Left lobe of liver (tissue), 2 donors: ENCODE results near the gene ADAM20. TPM values are rescaled to one million over a fixed set of nuclear protein-coding genes. Genes with fewer than 3 reads are reported as not detected.
"Not testable (repeated sequence)": the region's sequence is repeated elsewhere in the genome, so short reads cannot be mapped to it uniquely, and the experiment has no call there.

ENCODE experiments used
- ATAC-seq: fragments of 200-7000 bp; cut with Tn5 transposase; one replicate; pipeline ENCODE4 v1.9.1; 2020; ENCODE audit warnings: mild to moderate bottlenecking, moderate library complexity
- DNase-seq: peaks from one replicate; pipeline ENCODE4 v3.0.0-alpha.2; 2020; ENCODE audit warnings: low spot score
- total RNA-seq: library from RNA; stranded (reverse); gene quantifications from one replicate; pipeline ENCODE4 v1.2.1, GENCODE V29; 2021
- donor health status: DM: no; HTN: no; CAD: no; lungs with moderate emphysema.
- donor health status: DM: no; HTN: yes; CAD: no.

Gene ADAM20
- total RNA-seq: 0.55 TPM

- DNase-seq: no peak
- no peak for ATAC-seq
Observed at GRCh38 chr14:70534904-70535303, at the start of gene ADAM20. Gene ADAM20, minus strand, starts transcription at chr14:70535004. Its CDS starts 10,247 bp downstream, at chr14:70524757.

GRCh38 chr14:70576891-70577290 is 42.1 kb upstream of the ADAM20 start:
- DNase-seq: no peak
- ATAC-seq: no peak

GRCh38 chr14:70573050-70573449 is 38.2 kb upstream of the ADAM20 start:
- ATAC-seq: no peak
- no peak for DNase-seq

- no peak for ATAC-seq
- no peak for DNase-seq
Observed at GRCh38 chr14:70571139-70571538, 36.3 kb upstream of the ADAM20 start.

GRCh38 chr14:70567791-70568190 is 33.0 kb upstream of the ADAM20 start:
- ATAC-seq: peak; percentile 92
- no peak for DNase-seq

GRCh38 chr14:70563869-70564268 is 29.1 kb upstream of the ADAM20 start:
- DNase-seq (no peak), ATAC-seq (no peak)

- ATAC-seq (no peak), DNase-seq (no peak)
Observed at GRCh38 chr14:70563417-70563816, 28.6 kb upstream of the ADAM20 start.

GRCh38 chr14:70558356-70558755 is 23.6 kb upstream of the ADAM20 start:
- DNase-seq: no peak
- no peak for ATAC-seq

GRCh38 chr14:70555890-70556289 is 21.1 kb upstream of the ADAM20 start:
- DNase-seq (no peak), ATAC-seq (no peak)

GRCh38 chr14:70538087-70538486 is 3.3 kb upstream of the ADAM20 start:
- ATAC-seq (no peak), DNase-seq (no peak)

GRCh38 chr14:70536830-70537229 is 2.0 kb upstream of the ADAM20 start:
- DNase-seq (no peak), ATAC-seq (no peak)

- DNase-seq (no peak), ATAC-seq (no peak)
Observed at GRCh38 chr14:70530417-70530816, 4.4 kb downstream of the ADAM20 start.

- ATAC-seq (no peak), DNase-seq (no peak)
Observed at GRCh38 chr14:70527501-70528105, 7.2 kb downstream of the ADAM20 start.

GRCh38 chr14:70525691-70526090 is 9.1 kb downstream of the ADAM20 start:
- no peak for ATAC-seq
- DNase-seq: no peak

GRCh38 chr14:70515811-70516210 is 19.0 kb downstream of the ADAM20 start:
- ATAC-seq (no peak), DNase-seq (no peak)

GRCh38 chr14:70514168-70515069 is 20.4 kb downstream of the ADAM20 start:
- no peak for DNase-seq
- ATAC-seq: no peak

GRCh38 chr14:70498191-70498590 is 36.6 kb downstream of the ADAM20 start:
- DNase-seq (no peak), ATAC-seq (no peak)

GRCh38 chr14:70489579-70490200 is 45.1 kb downstream of the ADAM20 start:
- ATAC-seq: no peak
- no peak for DNase-seq

GRCh38 chr14:70477356-70478105 is 57.3 kb downstream of the ADAM20 start:
- not testable (repeated sequence) for ATAC-seq, DNase-seq

- ATAC-seq, DNase-seq: not testable (repeated sequence)
Observed at GRCh38 chr14:70475459-70475858, 59.3 kb downstream of the ADAM20 start.

- DNase-seq: no peak
- ATAC-seq: no peak
Observed at GRCh38 chr14:70473825-70474224, 61.0 kb downstream of the ADAM20 start.
